ENCODE data around the gene DOCK6. TPM values are rescaled to one million over a fixed set of nuclear protein-coding genes. Genes with fewer than 3 reads are reported as not detected.

The DOCK6 gene
- total and polyA plus RNA-seq, 2 of the 13 experiments (the other 11 are each of a cell fraction or from before 2014, with no cell fraction given), result 5.4 to 38.1 TPM

DNA sequence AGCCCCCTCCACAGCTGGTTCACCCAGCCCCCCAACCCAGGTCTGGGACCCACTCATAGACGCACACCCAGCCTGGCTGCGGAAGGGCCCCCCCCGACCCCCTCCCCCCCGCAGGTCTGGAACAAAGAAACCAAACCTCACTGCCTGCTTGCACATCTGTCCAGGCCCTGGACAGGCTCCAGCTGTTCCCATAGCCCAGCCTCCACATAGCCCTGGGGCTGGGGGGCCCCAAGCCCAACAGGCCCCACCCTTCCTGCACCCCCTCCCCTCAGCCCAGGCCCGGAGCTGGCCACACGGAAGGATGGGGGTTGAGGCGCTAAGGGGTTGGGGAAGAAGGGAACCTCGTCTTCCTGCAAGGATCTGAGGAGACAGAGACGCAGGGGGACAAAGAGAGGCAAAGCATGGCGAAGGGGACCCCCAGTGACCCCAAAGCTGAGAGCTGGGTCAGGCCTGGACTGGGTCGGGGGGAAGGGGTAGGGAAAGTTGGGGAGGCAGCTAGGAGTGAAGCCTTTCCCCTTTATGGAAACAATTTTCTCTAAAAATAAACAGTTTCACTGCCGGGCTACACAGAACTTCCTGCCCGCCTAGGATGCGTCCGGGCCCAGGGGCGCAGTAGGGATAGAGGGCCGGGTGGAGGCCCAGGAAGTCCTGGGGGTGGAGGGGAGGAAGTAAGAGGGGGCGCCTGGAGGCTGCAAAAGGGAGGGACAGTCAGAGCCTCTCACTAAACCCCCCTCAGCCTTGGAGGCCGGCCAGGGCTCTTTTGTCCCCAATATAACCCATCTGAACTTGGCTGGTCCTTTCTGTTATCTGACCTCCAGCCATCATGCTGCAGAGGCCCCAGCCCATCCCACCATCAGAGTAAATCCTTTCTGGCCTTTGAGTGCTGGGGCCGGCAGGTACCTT lies 67.4 kb downstream of the DOCK6 start:
- BruUV-seq (replicated peaks), result no TSS peak
- H3K79me2 ChIP-seq (ENCODE audit: insufficient read depth, low read length), result no peaks in the 10 kb centered on the region

More for the DNA sequence above, 67.4 kb downstream of the DOCK6 start:
- Histone ChIP-seq H3K27ac (ENCODE audit: extremely low read length, insufficient read depth, low read length) (no peak overlapping the region), H4K20me1 (ENCODE audit: insufficient read depth, low read length) (no peaks in the 10 kb centered on the region), H3K4me1 (ENCODE audit: insufficient read depth, low read length) (peaks cover 25% of the 10 kb centered on the region), H3K36me3 (replicated peaks in 1 of 2; ENCODE audit: control insufficient read depth in 1 of 2, insufficient read depth in 2 of 2, low read length in 2 of 2) (peaks cover 0 to 14% of the 10 kb centered on the region in 2 experiments; a peak in 1 of 5 replicates), H3K9me3 (ENCODE audit: low read length) (no peaks in the 10 kb centered on the region), H2AFZ (ENCODE audit: low read length) (no peak overlapping the region), H3K4me3 (replicated peaks in 1 of 3; ENCODE audit: insufficient read depth in 1 of 3, low read depth in 2 of 3, low read length in 3 of 3) (no peak overlapping the region), H3K9ac (ENCODE audit: insufficient read depth, low read depth, low read length) (no peak overlapping the region), H3K4me2 (ENCODE audit: low read depth, low read length) (no peak overlapping the region), H3K27me3 (ENCODE audit: control insufficient read depth in 1 of 2, insufficient read depth in 2 of 2, low read length in 2 of 2) (no peaks in the 10 kb centered on the region; a peak in 1 of 5 replicates)
- ChIA-PET POLR2A (interaction anchor here (1.8 kb wide), 1 partner anchor 51 kb away, joined by 5 read pairs; no protein-coding TSS in a partner anchor), CTCF (ENCODE audit: low intra/inter-chr PET ratio, low total read pairs) (no interaction called here)
- ATAC-seq, result no peak
- FAIRE-seq, result no peak
- TF ChIP-seq, protein P1, sequence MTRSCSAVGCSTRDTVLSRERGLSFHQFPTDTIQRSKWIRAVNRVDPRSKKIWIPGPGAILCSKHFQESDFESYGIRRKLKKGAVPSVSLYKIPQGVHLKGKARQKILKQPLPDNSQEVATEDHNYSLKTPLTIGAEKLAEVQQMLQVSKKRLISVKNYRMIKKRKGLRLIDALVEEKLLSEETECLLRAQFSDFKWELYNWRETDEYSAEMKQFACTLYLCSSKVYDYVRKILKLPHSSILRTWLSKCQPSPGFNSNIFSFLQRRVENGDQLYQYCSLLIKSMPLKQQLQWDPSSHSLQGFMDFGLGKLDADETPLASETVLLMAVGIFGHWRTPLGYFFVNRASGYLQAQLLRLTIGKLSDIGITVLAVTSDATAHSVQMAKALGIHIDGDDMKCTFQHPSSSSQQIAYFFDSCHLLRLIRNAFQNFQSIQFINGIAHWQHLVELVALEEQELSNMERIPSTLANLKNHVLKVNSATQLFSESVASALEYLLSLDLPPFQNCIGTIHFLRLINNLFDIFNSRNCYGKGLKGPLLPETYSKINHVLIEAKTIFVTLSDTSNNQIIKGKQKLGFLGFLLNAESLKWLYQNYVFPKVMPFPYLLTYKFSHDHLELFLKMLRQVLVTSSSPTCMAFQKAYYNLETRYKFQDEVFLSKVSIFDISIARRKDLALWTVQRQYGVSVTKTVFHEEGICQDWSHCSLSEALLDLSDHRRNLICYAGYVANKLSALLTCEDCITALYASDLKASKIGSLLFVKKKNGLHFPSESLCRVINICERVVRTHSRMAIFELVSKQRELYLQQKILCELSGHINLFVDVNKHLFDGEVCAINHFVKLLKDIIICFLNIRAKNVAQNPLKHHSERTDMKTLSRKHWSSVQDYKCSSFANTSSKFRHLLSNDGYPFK (CRISPR knock-in tag; IDR thresholded peaks at IDR 0.05; ENCODE audit: borderline replicate concordance), result no peak
- DNase-seq (ENCODE audit: low spot score), result no peak
- in situ Hi-C loops (cut with HindIII; ENCODE audit: extremely low pct_ligation_motif_present, low pct_unique_long_range_greater_than_20kb) (loop anchor here (5.0 kb wide), 1 partner anchor 38 kb away; the partner anchor contains the start of gene SPC24), intact Hi-C loops (cut with micrococcal nuclease; ENCODE audit: unreplicated experiment) (no loop called here)
- WGBS (ENCODE audit: low lambda C conversion rate), result 87% methylated on average over 15 of the region's 20 CpGs

Data from HepG2 (cell line).